ENCODE results near the gene SRPK3.

- TF ChIP-seq CTCF (IDR thresholded peaks at IDR 0.05; ENCODE audit: low read depth, low read length, poor library complexity, severe bottlenecking) (no peak), EZH2phosphoT487 (IDR thresholded peaks at IDR 0.05; ENCODE audit: borderline replicate concordance, low read length) (no peak)
These were observed 6.9 kb upstream of the SRPK3 start for GRCh38 chrX:153773741-153774575.
